Measurements from ENCODE around the gene CCDC172.

DNA sequence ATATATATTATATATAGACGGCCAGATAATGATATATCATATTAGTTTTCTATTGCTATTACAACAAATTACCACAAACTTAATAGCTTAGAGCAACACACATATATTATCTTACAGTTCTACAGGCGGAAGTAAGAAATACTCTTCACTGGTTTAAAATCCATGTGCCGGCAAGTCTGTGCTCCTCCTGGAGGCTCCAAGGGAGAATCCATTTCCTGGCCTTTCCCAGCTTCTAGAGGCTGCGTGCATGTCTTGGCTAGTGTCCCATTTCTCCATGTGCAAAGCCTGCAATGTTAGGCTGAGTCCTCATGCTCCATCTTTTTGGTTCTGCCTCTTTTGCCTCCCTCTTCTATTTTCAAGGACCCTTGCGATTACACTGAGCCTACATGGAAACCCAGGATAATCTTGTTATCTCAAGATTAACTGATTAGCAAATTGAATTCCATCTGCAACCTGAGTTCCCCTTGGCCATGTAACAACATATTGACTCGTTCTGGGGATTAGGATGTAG lies 79.5 kb downstream of the CCDC172 start:
- no peak for TF ChIP-seq CTCF (IDR thresholded peaks at IDR 0.05)
- TF ChIP-seq POLR2A (IDR thresholded peaks at IDR 0.05; ENCODE audit: low read depth) = no peak
- no peak for TF ChIP-seq EP300 (IDR thresholded peaks at IDR 0.05)
- no peak for TF ChIP-seq POLR2AphosphoS5 (IDR thresholded peaks at IDR 0.05)
